GM23248 (cell line): Measurements from ENCODE around the gene FGF21. TPM values are rescaled to one million over a fixed set of nuclear protein-coding genes. Genes with fewer than 3 reads are reported as not detected.

Experiments
- DNase-seq: peaks from one replicate; pipeline ENCODE4 v3.0.0-alpha.2; 2015
- H2AFZ ChIP-seq: fragments of 200-600 bp; sonication (generic); 2 replicates; pipeline ENCODE4 v1.6.1; 2016; ENCODE audit warnings: antibody characterized with exemption
- H3F3A ChIP-seq: fragments of 200-600 bp; sonication (generic); 2 replicates; pipeline ENCODE4 v1.6.1; 2016; ENCODE audit warnings: mild to moderate bottlenecking, antibody characterized with exemption, mixed run types; ENCODE audit not compliant: insufficient read depth
- H3K27ac ChIP-seq: fragments of 200-600 bp; sonication (generic); 2 replicates; pipeline ENCODE4 v1.5.1; 2016; ENCODE audit warnings: mild to moderate bottlenecking
- H3K27me3 ChIP-seq: fragments of 200-600 bp; sonication (generic); replicated peaks from 2 replicates; pipeline ENCODE4 v1.6.1; 2016; ENCODE audit warnings: mild to moderate bottlenecking; ENCODE audit not compliant: insufficient read depth
- H3K36me3 ChIP-seq: fragments of 200-600 bp; sonication (generic); 2 replicates; pipeline ENCODE4 v1.6.1; 2016; ENCODE audit warnings: low read depth, mild to moderate bottlenecking
- H3K4me1 ChIP-seq: fragments of 200-600 bp; sonication (generic); 2 replicates; pipeline ENCODE4 v1.6.1; 2016; ENCODE audit warnings: mild to moderate bottlenecking; ENCODE audit not compliant: insufficient read depth
- H3K4me2 ChIP-seq: fragments of 200-600 bp; sonication (generic); one replicate; pipeline ENCODE4 v1.6.1; 2016; ENCODE audit warnings: mild to moderate bottlenecking; ENCODE audit not compliant: unreplicated experiment
- H3K4me3 ChIP-seq: fragments of 200-600 bp; sonication (generic); 2 replicates; pipeline ENCODE4 v1.5.1; 2016; ENCODE audit warnings: mild to moderate bottlenecking
- H3K79me2 ChIP-seq: fragments of 200-600 bp; sonication (generic); 2 replicates; pipeline ENCODE4 v1.6.1; 2016; ENCODE audit warnings: mild to moderate bottlenecking; ENCODE audit not compliant: insufficient read depth
- H3K9ac ChIP-seq: fragments of 200-600 bp; sonication (generic); 2 replicates; pipeline ENCODE4 v1.6.1; 2016; ENCODE audit warnings: mild to moderate bottlenecking
- H3K9me2 ChIP-seq: fragments of 200-600 bp; sonication (generic); 2 replicates; pipeline ENCODE4 v1.6.1; 2016; ENCODE audit warnings: mixed run types, mild to moderate bottlenecking, moderate library complexity; ENCODE audit not compliant: insufficient read depth
- H3K9me3 ChIP-seq: fragments of 200-600 bp; sonication (generic); one replicate; pipeline ENCODE4 v1.6.1; 2017; ENCODE audit warnings: low read depth
- H4K20me1 ChIP-seq: fragments of 200-600 bp; sonication (generic); 2 replicates; pipeline ENCODE4 v1.6.0; 2016; ENCODE audit not compliant: insufficient read depth
- EZH2 ChIP-seq: fragments of 200-600 bp; sonication (generic); IDR thresholded peaks from 2 replicates; pipeline ENCODE4 v1.6.1; 2018; ENCODE audit warnings: antibody characterized with exemption, mild to moderate bottlenecking; ENCODE audit not compliant: insufficient read depth, poor library complexity, severe bottlenecking
- EZH2phosphoT487 ChIP-seq: fragments of 200-600 bp; sonication (generic); IDR thresholded peaks from 2 replicates; pipeline ENCODE4 v1.6.1; 2018; ENCODE audit warnings: antibody characterized with exemption, moderate library complexity, mild to moderate bottlenecking, low read depth; ENCODE audit not compliant: insufficient read depth
- WGBS, 2 experiments: methylation state at CpG; one replicate each; pipeline ENCODE4 v1.1.6; 2015 to 2017; ENCODE audit warnings: low lambda C conversion rate in 2 of 2, low coverage in 1 of 2; ENCODE audit errors: missing lambda C conversion rate in 2 of 2; 5-methylcytosine and 5-hydroxymethylcytosine counted together
- in situ Hi-C: fragments of 300-500 bp; cut with MboI; formaldehyde crosslinking; loops from 2 replicates; pipeline ENCODE4 v1.15.0; 2020
- polyA plus RNA-seq: library from polyadenylated mRNA; unstranded; fragments of >200 nt; fragmentation: Nextera tagmentation; extraction: Ambion mirVana; gene quantifications from 2 replicates; pipeline ENCODE4 v1.2.1, GENCODE V29; 2016
- total RNA-seq: library from RNA; depleted of rRNA; stranded (reverse); fragments of >200 nt; shearing (Covaris generic); gene quantifications from 2 replicates; pipeline ENCODE4 v1.2.3, GENCODE V29; 2014

Gene FGF21
- total and polyA plus RNA-seq, 2 experiments from 2014 or later = not detected

- Histone ChIP-seq H3K36me3 (no peaks in the 10 kb centered on the region), H3K4me1 (no peaks in the 10 kb centered on the region), H3K9me2 (no peaks in the 10 kb centered on the region), H2AFZ (no peak overlapping the region), H3K27ac (no peak overlapping the region), H3K4me3 (no peak overlapping the region), H4K20me1 (no peaks in the 10 kb centered on the region), H3K79me2 (no peaks in the 10 kb centered on the region), H3K9ac (no peak overlapping the region), H3K27me3 (no peaks in the 10 kb centered on the region), H3K4me2 (no peak overlapping the region), H3F3A (peaks cover 5% of the 10 kb centered on the region; the same call in 1 of the 2 replicates), H3K9me3 (no peaks in the 10 kb centered on the region)
- DNase-seq = no peak
- in situ Hi-C loops = loop anchor here (10.0 kb wide), 1 partner anchor 178 kb away; no protein-coding TSS in a partner anchor
- no peak for TF ChIP-seq EZH2phosphoT487
- no peak for TF ChIP-seq EZH2
- WGBS, 2 experiments = 93 to 94% methylated on average over 17 to 20 of the region's 20 CpGs
Measured at GRCh38 chr19:48796298-48797083, 41.2 kb downstream of the FGF21 start.

- Histone ChIP-seq H3K36me3 (no peaks in the 10 kb centered on the region), H3K79me2 (no peaks in the 10 kb centered on the region), H3K9ac (no peak overlapping the region), H3K27ac (no peak overlapping the region), H3K9me2 (no peaks in the 10 kb centered on the region), H3K27me3 (no peaks in the 10 kb centered on the region), H3F3A (peaks cover 5% of the 10 kb centered on the region; the same call in 1 of the 2 replicates), H3K4me3 (no peak overlapping the region), H2AFZ (no peak overlapping the region), H3K9me3 (no peaks in the 10 kb centered on the region), H3K4me1 (no peaks in the 10 kb centered on the region), H4K20me1 (no peaks in the 10 kb centered on the region), H3K4me2 (no peak overlapping the region)
- no peak for TF ChIP-seq EZH2phosphoT487
- no peak for TF ChIP-seq EZH2
- WGBS, 2 experiments = 80 to 86% methylated on average over 7 of the region's 7 CpGs
- in situ Hi-C loops = loop anchor here (10.0 kb wide), 1 partner anchor 178 kb away; no protein-coding TSS in a partner anchor
- no peak for DNase-seq
Measured at GRCh38 chr19:48797103-48797502, 41.8 kb downstream of the FGF21 start.

GRCh38 chr19:48798937-48799336, 43.6 kb downstream of the FGF21 start:
- in situ Hi-C loops = loop anchor here (10.0 kb wide), 1 partner anchor 176 kb away; no protein-coding TSS in a partner anchor
- Histone ChIP-seq H2AFZ (no peak overlapping the region), H3K79me2 (no peaks in the 10 kb centered on the region), H3F3A (peaks cover 5% of the 10 kb centered on the region; the same call in 1 of the 2 replicates), H3K9ac (no peak overlapping the region), H3K4me3 (no peak overlapping the region), H3K27ac (no peak overlapping the region), H3K9me2 (no peaks in the 10 kb centered on the region), H3K27me3 (no peaks in the 10 kb centered on the region), H3K4me1 (no peaks in the 10 kb centered on the region), H3K36me3 (no peaks in the 10 kb centered on the region), H3K9me3 (no peaks in the 10 kb centered on the region), H4K20me1 (no peaks in the 10 kb centered on the region), H3K4me2 (no peak overlapping the region)
- TF ChIP-seq EZH2phosphoT487 (no peak), EZH2 (no peak)
- 69 to 73% methylated on average over 6 of the region's 6 CpGs for WGBS, 2 experiments
- no peak for DNase-seq

- in situ Hi-C loops = loop anchor here (10.0 kb wide), 1 partner anchor 175 kb away; no protein-coding TSS in a partner anchor
- no peaks in the 10 kb centered on the region for H3K79me2 ChIP-seq
- no peak for DNase-seq
Measured at GRCh38 chr19:48799358-48800300, 44.3 kb downstream of the FGF21 start.

More at GRCh38 chr19:48799358-48800300, 44.3 kb downstream of the FGF21 start:
- no peak overlapping the region for H3K9ac ChIP-seq
- no peaks in the 10 kb centered on the region for H3K9me2 ChIP-seq
- no peak overlapping the region for H3K4me3 ChIP-seq
- H3K27ac ChIP-seq = no peak overlapping the region
- no peaks in the 10 kb centered on the region for H3K9me3 ChIP-seq
- no peak overlapping the region for H3K4me2 ChIP-seq
- no peak for TF ChIP-seq EZH2
- TF ChIP-seq EZH2phosphoT487 = no peak
- no peaks in the 10 kb centered on the region for H3K4me1 ChIP-seq
- no peaks in the 10 kb centered on the region for H3K36me3 ChIP-seq
- H3F3A ChIP-seq = peaks cover 5% of the 10 kb centered on the region; the same call in 1 of the 2 replicates
- H3K27me3 ChIP-seq = no peaks in the 10 kb centered on the region
- WGBS, 2 experiments = 90 to 91% methylated on average over 24 to 44 of the region's 44 CpGs
- H2AFZ ChIP-seq = no peak overlapping the region
- no peaks in the 10 kb centered on the region for H4K20me1 ChIP-seq
